ENCODE results near the gene LILRB4. TPM values are rescaled to one million over a fixed set of nuclear protein-coding genes. Genes with fewer than 3 reads are reported as not detected.
A peak's percentile ranks its signal among the peaks of the same experiment; 100 is the strongest.
"Not testable (repeated sequence)": the region's sequence is repeated elsewhere in the genome, so short reads cannot be mapped to it uniquely, and the experiment has no call there.

The LILRB4 gene
- not detected for total RNA-seq

- peaks cover 24 to 27% of the 10 kb centered on the region in 2 donors for H3K27me3 Mint-ChIP-seq
- H3K4me3 Mint-ChIP-seq = no peak within 1 kb of the TSS
- no peaks in the 10 kb centered on the region for H3K9me3 Mint-ChIP-seq
- ATAC-seq (no peak), DNase-seq (ENCODE audit: low spot score) (no peak)
- H3K27ac Mint-ChIP-seq = peak within 1 kb of the TSS in 1 of 2 donors; percentile 45
- peaks cover 0 to 3% of the 10 kb centered on the region in 2 donors for H3K4me1 Mint-ChIP-seq (ENCODE audit: low read depth in 2 of 2)
- no peaks in the 10 kb centered on the region for H3K36me3 Mint-ChIP-seq
Measured at GRCh38 chr19:54662730-54663129, at the start of gene LILRB4. LILRB4 (plus strand) TSS chr19:54662985; CDS start chr19:54663034, 49 bp downstream.

GRCh38 chr19:54614726-54615125 lies 48.1 kb upstream of the LILRB4 start:
- Mint-ChIP-seq H3K4me3 (no peak overlapping the region), H3K4me1 (ENCODE audit: low read depth in 2 of 2) (peaks cover 24 to 36% of the 10 kb centered on the region in 2 donors), H3K27ac (no peak overlapping the region), H3K36me3 (no peaks in the 10 kb centered on the region), H3K9me3 (no peaks in the 10 kb centered on the region), H3K27me3 (peaks cover 0 to 5% of the 10 kb centered on the region in 2 donors)
- DNase-seq (ENCODE audit: low spot score) (no peak), ATAC-seq (no peak)

- no peaks in the 10 kb centered on the region for H3K9me3 Mint-ChIP-seq
- peaks cover 0 to 5% of the 10 kb centered on the region in 2 donors for H3K27me3 Mint-ChIP-seq
- peaks cover 24 to 36% of the 10 kb centered on the region in 2 donors for H3K4me1 Mint-ChIP-seq (ENCODE audit: low read depth in 2 of 2)
- H3K4me3 Mint-ChIP-seq = peak overlapping the region; percentile 4
- peak overlapping the region; percentile 78 to 83 for H3K27ac Mint-ChIP-seq
- no peaks in the 10 kb centered on the region for H3K36me3 Mint-ChIP-seq
- no peak for ATAC-seq
- DNase-seq (ENCODE audit: low spot score) = no peak
Measured at GRCh38 chr19:54616057-54616456, 46.7 kb upstream of the LILRB4 start.

GRCh38 chr19:54616821-54617560 lies 45.8 kb upstream of the LILRB4 start:
- ATAC-seq (peak; percentile 82 to 89), DNase-seq (ENCODE audit: low spot score) (no peak)
- Mint-ChIP-seq H3K4me3 (peak overlapping the region; percentile 86), H3K4me1 (ENCODE audit: low read depth in 2 of 2) (peaks cover 29 to 45% of the 10 kb centered on the region in 2 donors), H3K27me3 (peaks cover 0 to 5% of the 10 kb centered on the region in 2 donors), H3K27ac (peak overlapping the region; percentile 78 to 83), H3K9me3 (no peaks in the 10 kb centered on the region), H3K36me3 (no peaks in the 10 kb centered on the region)

- peaks cover 41 to 54% of the 10 kb centered on the region in 2 donors for H3K4me1 Mint-ChIP-seq (ENCODE audit: low read depth in 2 of 2)
- H3K9me3 Mint-ChIP-seq = no peaks in the 10 kb centered on the region
- H3K27me3 Mint-ChIP-seq = no peaks in the 10 kb centered on the region
- DNase-seq (ENCODE audit: low spot score) (no peak), ATAC-seq (no peak)
- no peaks in the 10 kb centered on the region for H3K36me3 Mint-ChIP-seq
- no peak overlapping the region for H3K4me3 Mint-ChIP-seq
- no peak overlapping the region for H3K27ac Mint-ChIP-seq
Measured at GRCh38 chr19:54620464-54620863, 42.3 kb upstream of the LILRB4 start.

- Mint-ChIP-seq H3K36me3 (no peaks in the 10 kb centered on the region), H3K9me3 (no peaks in the 10 kb centered on the region), H3K4me1 (ENCODE audit: low read depth in 2 of 2) (peaks cover 33 to 46% of the 10 kb centered on the region in 2 donors), H3K27ac (peak overlapping the region; percentile 40 to 75), H3K4me3 (peak overlapping the region; percentile 74), H3K27me3 (no peaks in the 10 kb centered on the region)
- DNase-seq (ENCODE audit: low spot score) (no peak), ATAC-seq (no peak)
Measured at GRCh38 chr19:54622431-54622830, 40.4 kb upstream of the LILRB4 start.

GRCh38 chr19:54624234-54624633 lies 38.6 kb upstream of the LILRB4 start:
- Mint-ChIP-seq H3K4me3 (peak overlapping the region; percentile 74), H3K27ac (peak overlapping the region in 1 of 2 donors; percentile 75), H3K4me1 (ENCODE audit: low read depth in 2 of 2) (peaks cover 30 to 41% of the 10 kb centered on the region in 2 donors)
- not testable (repeated sequence) for H3K9me3 Mint-ChIP-seq; H3K36me3 Mint-ChIP-seq; DNase-seq (ENCODE audit: low spot score); H3K27me3 Mint-ChIP-seq
- peak; percentile 24 to 63 for ATAC-seq

- ATAC-seq = peak; percentile 73 to 74
- not testable (repeated sequence) for DNase-seq (ENCODE audit: low spot score); H3K36me3 Mint-ChIP-seq; H3K27me3 Mint-ChIP-seq; H3K9me3 Mint-ChIP-seq
- H3K4me3 Mint-ChIP-seq = peak overlapping the region; percentile 74
- peaks cover 35 to 45% of the 10 kb centered on the region in 2 donors for H3K4me1 Mint-ChIP-seq (ENCODE audit: low read depth in 2 of 2)
- H3K27ac Mint-ChIP-seq = peak overlapping the region; percentile 58 to 75
Measured at GRCh38 chr19:54624934-54625730, 37.7 kb upstream of the LILRB4 start.

GRCh38 chr19:54626757-54627156 lies 36.0 kb upstream of the LILRB4 start:
- no peak for DNase-seq (ENCODE audit: low spot score)
- Mint-ChIP-seq H3K9me3 (no peaks in the 10 kb centered on the region), H3K27ac (peak overlapping the region; percentile 58 to 75), H3K36me3 (no peaks in the 10 kb centered on the region), H3K27me3 (peaks cover 0 to 9% of the 10 kb centered on the region in 2 donors), H3K4me3 (peak overlapping the region; percentile 47), H3K4me1 (ENCODE audit: low read depth in 2 of 2) (peaks cover 37 to 45% of the 10 kb centered on the region in 2 donors)
- no peak for ATAC-seq

- not testable (repeated sequence) for ATAC-seq; DNase-seq (ENCODE audit: low spot score); H3K9me3 Mint-ChIP-seq; H3K27ac Mint-ChIP-seq; H3K27me3 Mint-ChIP-seq; H3K36me3 Mint-ChIP-seq; H3K4me3 Mint-ChIP-seq
- peaks cover 29 to 34% of the 10 kb centered on the region in 2 donors for H3K4me1 Mint-ChIP-seq (ENCODE audit: low read depth in 2 of 2)
Measured at GRCh38 chr19:54627912-54628311, 34.9 kb upstream of the LILRB4 start.

- peak within 1 kb of the TSS; percentile 59 for H3K4me3 Mint-ChIP-seq
- ATAC-seq; H3K36me3 Mint-ChIP-seq; DNase-seq (ENCODE audit: low spot score); H3K27me3 Mint-ChIP-seq; H3K9me3 Mint-ChIP-seq: not testable (repeated sequence)
- H3K4me1 Mint-ChIP-seq (ENCODE audit: low read depth in 2 of 2) = peaks cover 21 to 24% of the 10 kb centered on the region in 2 donors
- H3K27ac Mint-ChIP-seq = peak within 1 kb of the TSS; percentile 19 to 58
Measured at GRCh38 chr19:54630262-54630661, 32.5 kb upstream of the LILRB4 start, which contains the start of gene LILRB1. LILRB1 (plus strand) TSS chr19:54630484; CDS start chr19:54631074, 590 bp downstream.

- Mint-ChIP-seq H3K27ac (peak overlapping the region; percentile 19 to 58), H3K4me3 (peak overlapping the region; percentile 59), H3K9me3 (no peaks in the 10 kb centered on the region), H3K27me3 (peaks cover 0 to 10% of the 10 kb centered on the region in 2 donors), H3K36me3 (no peaks in the 10 kb centered on the region), H3K4me1 (ENCODE audit: low read depth in 2 of 2) (peaks cover 18 to 19% of the 10 kb centered on the region in 2 donors)
- ATAC-seq = peak; percentile 24 to 52
- no peak for DNase-seq (ENCODE audit: low spot score)
Measured at GRCh38 chr19:54630782-54631181, 32.0 kb upstream of the LILRB4 start.

- Mint-ChIP-seq H3K27ac (peak overlapping the region in 1 of 2 donors; percentile 19), H3K4me1 (ENCODE audit: low read depth in 2 of 2) (peaks cover 11 to 12% of the 10 kb centered on the region in 2 donors), H3K27me3 (peaks cover 0 to 13% of the 10 kb centered on the region in 2 donors)
- peak; percentile 11 to 28 for ATAC-seq
- H3K9me3 Mint-ChIP-seq; DNase-seq (ENCODE audit: low spot score); H3K4me3 Mint-ChIP-seq; H3K36me3 Mint-ChIP-seq: not testable (repeated sequence)
Measured at GRCh38 chr19:54631489-54632337, 31.1 kb upstream of the LILRB4 start.
